GM18511 (cell line): ENCODE results near the gene LILRA2.
"Not testable (repeated sequence)": the region's sequence is repeated elsewhere in the genome, so short reads cannot be mapped to it uniquely, and the experiment has no call there.

ENCODE experiments used
- ATAC-seq: cut with Tn5 transposase; IDR thresholded peaks from one replicate; pipeline ENCODE4 v1.9.1; 2021; ENCODE audit warnings: mild to moderate bottlenecking, moderate library complexity; ENCODE audit not compliant: unreplicated experiment

Gene LILRA2

DNA sequence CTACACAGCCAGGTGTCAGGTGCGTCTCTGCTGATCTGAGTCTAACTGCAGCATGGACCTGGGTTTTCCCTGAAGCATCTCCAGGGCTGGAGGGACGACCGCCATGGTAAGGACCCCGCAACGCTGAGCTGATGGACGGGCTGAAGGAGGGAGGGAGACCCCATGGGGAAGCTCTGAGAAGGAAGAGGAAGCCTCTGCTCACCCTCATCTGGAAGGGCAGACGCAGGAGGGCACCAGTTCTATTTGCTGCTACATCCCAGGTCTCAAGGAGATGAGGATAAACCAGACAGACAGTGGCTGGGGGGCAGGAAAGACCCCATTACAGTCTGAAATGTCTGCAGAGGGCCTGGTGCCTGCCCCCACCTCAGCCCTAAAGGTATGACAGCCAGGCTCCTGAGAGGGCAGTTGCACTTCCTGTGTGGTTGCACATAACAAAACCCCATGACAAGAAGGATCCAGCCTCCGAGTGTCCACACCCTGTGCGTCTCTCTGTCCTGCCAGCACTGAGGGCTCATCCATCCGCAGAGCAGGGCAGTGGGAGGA is at the start of gene LILRA2:
TSS of gene LILRA2 (plus strand) at position 461 of the 543 bp plus-strand sequence. CDS start 89 bp downstream, outside the sequence.
- ATAC-seq = peak; percentile 77

DNA sequence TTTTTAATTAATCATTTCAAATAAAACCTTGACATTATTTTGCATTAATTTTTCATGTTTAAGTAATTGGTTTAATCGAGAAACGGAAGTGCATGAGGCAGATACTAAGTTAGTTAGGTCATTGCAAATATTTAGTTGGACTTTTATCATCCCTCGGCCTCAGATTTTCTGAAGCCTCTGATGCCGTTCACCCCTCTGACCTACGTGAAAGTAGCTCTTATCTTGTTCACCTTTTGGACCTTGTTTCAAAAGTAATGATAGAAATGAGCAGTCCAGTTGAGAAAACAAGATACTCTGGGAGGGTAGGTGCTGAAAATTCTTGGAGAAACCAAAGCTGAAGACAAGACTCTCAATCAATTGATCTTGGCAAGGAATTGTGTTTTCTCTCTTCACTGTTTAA is 48.0 kb upstream of the LILRA2 start:
- ATAC-seq = no peak

DNA sequence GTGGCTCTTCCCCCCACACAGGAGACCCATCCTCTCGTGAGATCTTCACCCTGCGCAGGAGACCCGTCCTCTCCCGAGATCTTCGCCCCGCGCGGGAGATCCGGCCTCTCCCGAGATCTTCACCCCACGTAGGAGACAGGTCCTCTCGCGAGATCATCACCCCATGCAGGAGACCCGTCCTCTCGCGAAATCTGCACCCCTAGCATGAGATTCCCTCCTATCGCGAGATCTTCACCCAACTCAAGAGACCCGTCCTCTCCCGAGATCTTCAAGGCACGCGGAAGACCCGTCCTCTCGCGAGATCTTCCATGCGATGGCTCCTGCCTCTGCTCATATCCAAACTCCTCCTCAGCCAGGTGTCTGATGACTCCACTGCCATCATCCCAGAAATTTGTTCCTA is 46.6 kb upstream of the LILRA2 start:
- ATAC-seq = no peak

DNA sequence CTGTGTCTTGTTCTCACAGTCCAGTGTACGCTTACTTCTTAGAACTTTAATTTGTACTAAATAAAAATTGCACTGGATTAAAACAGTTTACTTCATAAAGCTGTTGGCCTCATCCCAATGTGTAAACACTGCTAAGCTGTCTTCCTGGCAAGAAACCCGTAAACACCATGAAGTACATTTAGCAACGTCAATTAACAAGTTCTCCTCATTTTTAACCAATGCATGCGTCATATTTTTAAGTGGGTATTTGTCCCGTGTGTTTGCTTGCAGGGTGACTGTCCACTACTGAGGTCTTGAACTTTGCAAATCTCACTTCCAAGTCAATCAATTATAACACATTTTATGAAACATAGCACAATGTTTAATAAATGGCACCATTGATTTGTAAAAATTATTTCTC is 42.7 kb upstream of the LILRA2 start:
- ATAC-seq = no peak

GRCh38 chr19:54532528-54532927 is 41.1 kb upstream of the LILRA2 start:
- peak; percentile 92 for ATAC-seq

DNA sequence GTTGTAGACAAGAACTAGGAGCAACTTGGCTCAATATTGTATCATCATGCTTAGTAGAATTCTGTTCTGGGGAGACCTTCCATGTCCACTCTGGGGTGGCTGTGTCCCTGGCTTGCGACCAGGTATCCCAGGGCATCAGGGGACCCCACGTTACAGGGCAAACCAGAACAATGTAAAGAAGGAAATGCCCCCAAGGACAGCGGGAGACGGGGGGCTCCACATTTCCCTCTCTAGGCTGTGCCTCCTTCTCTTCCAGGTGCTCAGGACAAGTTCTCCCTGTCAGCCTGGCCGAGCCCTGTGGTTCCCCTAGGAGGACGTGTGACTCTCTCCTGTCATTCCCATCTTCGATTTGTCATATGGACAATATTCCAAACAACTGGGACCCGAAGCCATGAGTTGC is 40.1 kb upstream of the LILRA2 start:
- ATAC-seq = no peak

DNA sequence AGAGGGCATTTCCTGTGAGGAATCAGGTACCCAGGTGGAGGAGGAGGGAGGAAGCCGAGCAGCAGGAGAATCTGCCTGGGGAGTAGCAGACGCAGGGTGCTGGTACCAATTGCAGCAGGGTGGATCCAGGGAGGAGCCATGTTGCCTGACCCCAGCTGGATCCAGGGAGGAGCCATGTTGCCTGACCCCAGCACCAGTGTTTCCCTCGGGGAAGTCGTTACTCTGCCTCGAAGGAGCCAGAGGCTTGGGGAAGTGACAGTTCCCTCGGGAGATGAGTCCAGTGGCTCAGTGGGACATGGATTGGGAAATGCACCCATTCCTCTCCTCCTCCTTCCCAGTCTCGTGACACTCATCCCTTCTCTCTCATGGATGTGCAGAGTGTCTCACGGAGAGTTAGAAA is 39.4 kb upstream of the LILRA2 start:
- ATAC-seq = no peak

- no peak for ATAC-seq
These were observed 38.0 kb upstream of the LILRA2 start for GRCh38 chr19:54535601-54536000.

GRCh38 chr19:54536956-54537355 is 36.6 kb upstream of the LILRA2 start:
- ATAC-seq = no peak

DNA sequence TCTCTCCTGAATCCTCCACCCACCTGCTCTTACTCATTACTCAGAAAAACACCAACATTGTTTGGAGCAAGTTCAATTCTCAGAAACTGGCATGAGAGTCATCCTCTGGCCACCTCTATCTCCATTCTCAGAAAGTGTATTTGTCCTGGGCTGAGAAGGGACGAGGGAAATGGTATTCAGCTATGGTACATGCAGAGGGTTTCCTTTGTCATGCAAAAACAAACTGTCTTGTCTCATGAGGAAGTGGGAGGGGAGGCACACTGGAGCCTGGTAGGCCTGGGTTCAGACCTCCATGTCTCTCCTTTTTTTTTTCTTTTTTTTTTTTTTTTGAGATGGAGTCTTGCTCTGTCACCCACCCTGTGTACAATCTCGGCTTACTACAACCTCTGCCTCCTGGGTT is 31.9 kb upstream of the LILRA2 start:
- no peak for ATAC-seq

DNA sequence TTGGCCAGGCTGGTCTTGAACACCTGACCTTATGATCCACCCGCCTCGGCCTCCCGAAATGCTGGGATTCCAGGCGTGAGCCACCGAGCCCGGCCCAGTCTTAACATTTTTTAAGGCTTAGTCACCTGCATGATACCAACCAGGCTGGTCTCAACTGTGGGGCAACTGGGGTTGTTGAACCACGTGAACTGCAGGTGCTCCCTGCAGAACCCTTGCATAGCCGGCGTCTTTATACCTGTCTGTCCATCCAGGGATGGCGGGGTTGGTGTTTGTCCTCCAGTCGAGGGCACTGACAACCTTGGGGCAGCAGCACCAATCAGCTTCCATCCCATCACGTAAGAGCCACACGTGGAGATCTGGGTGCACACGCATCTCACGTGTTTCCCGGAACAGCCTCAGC is 24.8 kb upstream of the LILRA2 start:
- ATAC-seq = no peak

- no peak for ATAC-seq
These were observed 24.4 kb upstream of the LILRA2 start for GRCh38 chr19:54549224-54549623.

- ATAC-seq = peak; percentile 64
These were observed 22.3 kb upstream of the LILRA2 start for GRCh38 chr19:54551293-54551692.

DNA sequence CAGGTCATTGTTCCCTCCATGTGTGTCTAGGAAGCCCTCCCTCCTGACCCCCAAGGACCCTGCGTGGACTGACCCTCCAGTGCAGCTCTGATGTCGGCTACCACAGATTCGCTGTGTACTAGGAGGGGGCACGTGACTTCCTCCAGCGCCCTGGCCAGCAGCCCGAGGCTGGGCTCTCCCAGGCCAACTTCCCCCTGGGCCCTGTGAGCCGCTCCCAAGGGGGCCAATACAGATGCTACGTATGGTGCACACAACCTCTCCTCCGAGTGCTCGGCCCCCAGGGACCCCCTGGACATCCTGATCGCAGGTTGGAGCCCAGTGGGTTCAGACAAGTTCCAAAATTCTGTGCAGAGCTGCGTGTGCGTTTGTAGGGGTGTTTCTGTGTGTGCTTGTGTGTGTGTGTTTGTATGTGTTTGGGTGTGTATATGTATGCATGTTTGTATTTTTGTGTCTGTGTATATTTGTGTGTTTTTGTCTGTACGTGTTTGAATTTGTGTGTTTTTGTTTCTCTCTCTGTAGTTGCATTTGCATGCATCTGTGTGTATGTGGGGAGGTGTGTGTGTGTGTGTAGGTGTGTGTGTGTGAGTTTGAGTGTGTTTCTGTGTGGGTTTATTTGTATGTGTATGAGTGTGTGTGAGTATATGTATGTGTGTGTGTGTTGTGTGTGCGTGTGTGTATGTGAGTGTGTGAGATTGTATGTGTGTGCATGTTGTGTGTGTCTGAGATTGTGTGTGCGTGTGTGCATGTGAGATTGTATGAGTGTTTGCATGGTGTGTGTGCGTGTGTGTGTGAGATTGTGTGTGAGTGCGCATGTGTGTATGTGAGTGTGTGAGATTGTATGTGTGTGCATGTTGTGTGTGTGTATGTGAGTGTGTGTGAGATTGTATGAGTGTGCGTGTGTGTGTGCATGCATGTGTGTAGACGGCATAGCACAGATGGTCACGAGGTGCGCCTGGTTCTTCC is 21.4 kb upstream of the LILRA2 start:
- peak; percentile 75 for ATAC-seq

DNA sequence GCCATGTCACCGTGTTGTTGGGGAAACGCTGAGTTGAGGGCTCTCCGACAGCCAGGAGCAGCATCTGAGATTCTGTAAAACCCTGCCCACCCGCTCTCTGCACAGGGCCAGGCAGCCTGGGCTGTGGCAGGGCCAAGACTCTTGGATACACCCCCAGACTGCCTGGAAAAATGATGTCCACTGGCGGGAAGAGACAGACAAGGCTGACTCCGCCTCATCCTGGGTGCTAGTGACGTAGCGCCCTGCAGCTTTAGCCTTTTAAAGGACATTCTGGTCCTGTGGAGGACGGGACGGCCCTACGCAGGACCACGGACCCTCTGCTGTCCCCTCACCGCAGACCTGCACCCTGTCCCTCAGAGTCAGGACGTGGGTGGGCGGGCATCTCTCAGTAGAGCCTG is 20.7 kb upstream of the LILRA2 start:
- no peak for ATAC-seq

- no peak for ATAC-seq
These were observed 19.6 kb upstream of the LILRA2 start for GRCh38 chr19:54554006-54554405.

DNA sequence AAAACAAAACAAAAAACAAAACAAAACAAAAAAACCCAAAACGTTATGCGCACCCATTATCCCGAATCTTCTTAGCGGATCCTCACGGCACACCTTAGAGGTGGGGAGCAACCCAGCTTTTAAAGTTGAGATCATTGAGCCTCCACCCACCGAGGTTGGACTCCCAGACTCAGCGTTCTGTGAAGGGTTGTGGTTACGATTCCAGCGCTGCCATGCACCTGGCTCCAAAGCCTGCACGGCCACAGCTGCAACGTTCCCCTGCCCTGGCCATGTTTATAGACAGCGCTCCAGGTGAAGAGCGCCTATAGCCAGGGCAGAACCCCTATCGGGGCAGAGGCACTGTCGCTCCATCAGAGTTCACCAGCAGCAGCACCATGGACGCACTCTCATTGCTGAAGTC is 18.7 kb upstream of the LILRA2 start:
- ATAC-seq = no peak

- no peak for ATAC-seq
These were observed 17.4 kb upstream of the LILRA2 start for GRCh38 chr19:54556194-54556593.

DNA sequence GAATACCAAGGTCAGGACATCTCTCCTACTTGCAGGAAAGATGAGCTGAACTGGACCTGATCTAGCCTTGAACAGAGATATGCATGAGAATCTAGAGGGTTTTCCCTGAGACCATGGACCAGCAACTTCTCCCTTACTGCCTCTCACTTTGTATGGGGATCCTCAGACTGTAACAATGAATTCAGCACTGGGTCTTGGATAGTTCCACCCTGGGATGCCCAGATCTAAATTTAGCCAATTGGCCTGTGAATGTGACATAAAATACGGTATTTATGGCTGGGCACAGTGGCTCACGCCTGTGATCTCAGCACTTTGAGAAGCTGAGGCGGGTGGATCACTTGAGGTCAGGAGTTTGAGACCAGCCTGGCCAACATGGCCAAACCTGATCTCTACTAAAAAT is 15.3 kb upstream of the LILRA2 start:
- ATAC-seq = no peak

GRCh38 chr19:54560881-54561385 is 12.7 kb upstream of the LILRA2 start:
- ATAC-seq = no peak

- ATAC-seq = no peak
These were observed 11.8 kb upstream of the LILRA2 start for GRCh38 chr19:54561840-54562239.

- ATAC-seq = not testable (repeated sequence)
These were observed 10.4 kb upstream of the LILRA2 start for GRCh38 chr19:54563206-54563605.
